Measurements from ENCODE around the gene GALNT13. TPM values are rescaled to one million over a fixed set of nuclear protein-coding genes. Genes with fewer than 3 reads are reported as not detected.

Gene GALNT13
- polyA plus RNA-seq, 4 donors: 2.2 to 6.7 (median 2.7) TPM

DNA sequence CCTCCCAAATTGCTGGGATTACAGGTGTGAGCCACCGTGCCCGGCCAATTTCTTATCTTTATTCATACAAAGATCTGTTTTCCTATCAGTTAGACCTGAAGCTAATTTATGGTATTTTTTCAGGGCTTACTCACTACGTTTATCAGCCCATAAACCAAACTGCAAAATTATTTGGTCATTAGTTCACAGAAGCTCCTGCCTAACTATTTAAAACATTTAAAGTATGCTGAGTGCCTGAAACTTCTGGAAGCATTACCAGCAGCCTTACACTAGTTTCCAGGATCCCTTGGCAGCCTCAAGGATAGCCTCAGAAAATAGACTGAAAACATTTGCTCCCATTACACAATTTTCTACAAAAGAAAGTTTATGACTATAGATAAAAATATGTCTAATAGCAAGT lies 68.8 kb downstream of the GALNT13 start:
- no peak for DNase-seq (ENCODE audit: low read depth in 4 of 4, low spot score in 3 of 4)

DNA sequence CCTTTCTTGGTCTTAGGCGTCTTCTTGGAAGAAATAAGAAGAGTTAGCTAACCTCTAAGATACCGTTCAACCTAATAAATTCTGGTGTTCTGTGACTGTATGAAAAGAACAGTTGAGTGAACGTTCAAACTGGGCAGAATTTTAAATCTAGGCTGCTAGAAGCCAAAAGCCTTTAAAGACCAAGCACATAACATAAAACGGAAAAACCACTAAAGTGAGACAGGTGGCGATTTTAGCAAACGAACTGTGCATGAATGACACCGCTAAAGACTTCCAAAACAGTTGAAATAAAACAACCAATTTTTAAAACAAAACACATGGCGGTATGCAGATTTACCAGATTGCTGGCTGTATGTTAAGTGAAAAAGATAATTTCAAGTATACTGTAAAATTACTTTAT lies 73.1 kb downstream of the GALNT13 start:
- no peak for DNase-seq (ENCODE audit: low read depth in 4 of 4, low spot score in 3 of 4)

DNA sequence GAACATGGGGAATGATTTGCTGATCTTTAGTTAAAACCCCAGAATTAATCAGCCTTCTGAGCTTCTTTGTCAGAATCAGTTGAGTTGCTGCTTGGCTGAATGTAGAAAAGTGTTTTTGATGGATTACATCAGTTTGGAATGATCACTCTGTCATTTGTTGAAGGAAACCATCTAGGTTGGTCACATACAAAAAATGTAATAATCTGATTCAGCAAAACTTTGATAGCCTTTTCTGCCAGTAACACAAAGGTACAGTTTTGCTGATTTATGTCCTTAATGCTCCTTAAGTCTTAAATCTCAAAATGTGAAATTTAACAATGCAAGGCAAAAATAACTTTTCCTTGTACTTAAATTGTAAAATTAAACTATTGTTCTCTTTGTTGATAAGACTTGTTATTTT lies 74.3 kb downstream of the GALNT13 start:
- no peak for DNase-seq (ENCODE audit: low read depth in 4 of 4, low spot score in 3 of 4)

DNA sequence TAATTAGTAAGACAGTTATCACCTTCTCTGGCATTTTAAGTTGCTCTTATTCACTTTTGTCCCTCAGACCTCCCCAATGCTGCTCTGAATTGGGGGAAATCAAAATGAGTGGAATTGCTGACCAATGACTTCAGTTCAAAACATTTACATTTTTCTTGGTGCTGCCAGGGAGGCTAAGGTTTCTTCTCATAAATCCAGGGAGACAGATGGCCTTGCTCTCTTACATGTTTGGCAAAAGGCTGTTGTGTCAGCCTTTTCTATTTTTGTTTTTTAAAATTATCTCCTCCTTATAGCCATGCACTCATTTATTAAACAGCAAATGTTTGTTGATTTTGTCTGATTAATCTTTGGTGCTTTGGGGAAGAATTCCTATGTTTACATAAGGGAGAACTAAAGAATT lies 82.0 kb downstream of the GALNT13 start:
- no peak for DNase-seq (ENCODE audit: low read depth in 4 of 4, low spot score in 3 of 4)

DNA sequence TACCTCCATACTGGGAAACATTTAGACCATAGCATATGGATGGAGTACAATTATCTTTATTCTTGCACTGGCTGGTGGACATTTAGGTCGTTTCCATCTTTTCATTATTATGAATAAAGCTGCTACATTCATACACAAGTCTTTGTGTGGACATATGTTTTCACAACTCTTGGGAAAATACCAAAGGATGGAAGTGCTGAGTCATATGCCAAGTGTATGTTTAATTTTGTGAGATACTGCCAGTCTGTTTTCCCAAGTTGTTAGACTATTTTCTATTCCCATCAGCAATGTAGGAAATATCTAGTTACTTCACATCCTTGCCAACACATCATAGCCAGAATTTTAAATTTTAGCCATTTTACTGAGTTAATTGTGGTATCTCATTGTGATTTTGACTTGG lies 91.5 kb downstream of the GALNT13 start:
- DNase-seq (ENCODE audit: low read depth in 4 of 4, low spot score in 3 of 4): no peak

DNA sequence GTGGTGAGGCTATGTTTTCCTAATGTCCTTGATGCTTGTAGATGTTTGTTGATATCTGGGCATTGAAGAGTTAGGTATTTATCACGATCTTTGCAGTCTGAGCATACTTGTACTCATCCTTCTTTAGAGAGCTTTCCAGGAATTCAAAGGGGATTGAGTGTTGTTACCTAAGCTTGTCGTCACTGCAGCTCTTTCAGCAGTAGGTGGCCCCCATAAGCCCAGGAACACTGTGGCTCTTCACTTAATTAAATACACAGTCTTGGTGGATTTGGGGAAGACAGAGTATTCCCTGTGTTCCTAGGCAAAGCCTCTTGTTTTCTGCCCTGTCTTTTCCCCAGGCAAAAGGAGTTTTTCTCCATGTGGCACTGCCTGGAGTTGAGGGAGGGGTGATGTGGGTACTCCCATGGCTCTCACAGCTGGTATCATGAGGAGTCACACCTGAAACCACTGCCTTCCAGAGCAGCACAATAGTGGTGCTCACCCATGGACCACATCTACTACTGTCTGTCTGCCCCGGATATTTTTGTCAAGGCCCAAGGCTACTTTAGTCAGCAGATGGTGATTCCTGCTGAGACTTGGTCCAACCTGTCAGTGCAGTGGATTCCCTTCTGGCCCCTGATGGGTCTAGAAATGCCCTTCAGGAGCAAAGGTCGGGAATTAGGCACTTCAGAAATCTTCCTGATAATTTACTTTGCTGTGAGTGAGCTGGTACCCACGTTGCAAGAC lies 95.7 kb downstream of the GALNT13 start:
- DNase-seq (ENCODE audit: low read depth in 4 of 4, low spot score in 3 of 4): no peak

DNA sequence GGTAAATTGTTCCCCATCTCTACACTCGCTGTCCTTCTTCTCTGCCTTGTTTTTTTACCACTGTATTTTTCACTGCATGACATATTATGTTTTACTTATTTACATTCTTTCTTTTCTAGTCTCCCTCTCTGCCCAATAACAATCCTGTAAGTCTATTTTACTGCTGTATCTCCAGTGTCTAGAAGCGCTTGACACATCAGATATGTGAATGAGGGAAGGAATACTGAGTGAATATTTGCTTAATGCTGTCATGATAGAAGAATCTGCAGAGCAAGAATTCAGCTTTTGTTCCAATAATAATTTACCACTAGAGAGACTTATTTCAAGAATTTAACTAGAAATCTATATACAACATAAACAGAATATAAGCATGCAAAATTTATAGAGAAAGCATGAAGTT lies 99.5 kb downstream of the GALNT13 start:
- DNase-seq (ENCODE audit: low read depth in 4 of 4, low spot score in 3 of 4): no peak

DNA sequence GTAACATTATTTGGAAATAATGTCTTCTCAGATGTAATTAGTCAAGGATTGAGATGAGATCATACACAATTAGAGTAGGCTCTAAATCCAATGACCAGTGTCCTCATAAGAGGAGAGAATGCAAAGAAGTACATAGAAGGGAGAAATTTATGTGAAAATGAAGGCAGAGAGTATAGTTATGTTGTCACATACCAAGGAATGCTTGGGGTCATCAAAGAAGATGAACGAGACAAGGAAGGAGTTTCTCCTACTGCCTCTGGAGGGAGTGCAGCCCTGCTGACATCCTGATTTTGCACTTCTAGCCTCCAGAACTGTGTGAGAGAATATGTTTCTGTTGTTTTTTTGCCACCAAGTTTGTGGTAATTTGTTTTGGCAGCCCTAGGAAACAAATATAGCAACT lies 100.1 kb downstream of the GALNT13 start:
- DNase-seq (ENCODE audit: low read depth in 4 of 4, low spot score in 3 of 4): no peak

DNA sequence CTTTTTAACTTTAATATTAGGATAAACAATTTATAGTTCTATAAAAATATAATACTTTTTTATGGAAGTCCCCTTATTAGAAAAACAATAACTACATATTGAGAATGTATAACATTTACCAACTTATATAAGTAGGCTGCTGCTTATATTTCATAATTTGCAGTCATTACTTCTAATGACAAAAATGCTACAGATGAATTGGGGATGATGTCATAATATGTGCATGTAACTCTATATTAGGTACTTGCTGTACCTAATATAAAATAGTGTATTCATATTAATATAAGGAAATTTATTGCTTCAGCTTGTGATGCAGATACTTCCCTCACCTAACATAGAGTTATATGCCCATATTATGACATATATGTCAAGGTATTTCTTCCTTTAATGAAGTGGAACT lies 100.7 kb downstream of the GALNT13 start:
- no peak for DNase-seq (ENCODE audit: low read depth in 4 of 4, low spot score in 3 of 4)

DNA sequence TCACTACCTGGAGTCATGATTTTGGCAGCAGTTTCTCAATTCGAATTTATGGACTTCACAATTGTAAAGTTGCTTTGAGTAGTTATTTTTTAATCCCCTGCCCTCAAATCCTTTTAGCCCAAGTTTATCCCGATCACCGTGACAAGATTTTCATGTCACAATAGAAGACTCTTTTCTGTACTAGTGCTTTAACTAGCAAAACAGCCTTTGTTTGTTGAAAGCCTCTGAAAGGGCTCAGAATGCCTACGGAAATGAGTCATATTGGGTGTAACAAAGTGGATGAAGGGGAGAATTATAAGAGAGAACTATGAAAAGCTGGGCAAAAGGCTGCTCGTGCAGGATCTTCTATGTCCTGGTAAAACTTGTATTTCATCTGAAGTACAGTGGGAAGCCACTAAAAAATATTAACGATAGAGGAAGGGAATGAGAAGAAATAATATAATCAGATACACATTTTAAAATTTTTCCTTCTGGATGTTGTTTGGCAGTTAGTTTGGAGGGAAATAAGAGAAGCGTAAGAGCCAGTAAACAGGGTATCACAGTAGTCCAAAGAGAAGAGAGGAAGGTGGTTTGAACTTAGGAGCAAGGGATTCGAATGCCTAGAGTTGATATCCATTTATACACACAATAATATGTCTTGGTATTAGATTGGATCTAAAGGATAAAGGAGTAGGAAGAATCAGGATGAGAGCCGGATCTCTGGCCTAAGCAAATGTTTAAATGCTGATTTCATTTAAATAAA lies 114.9 kb downstream of the GALNT13 start:
- DNase-seq (ENCODE audit: low read depth in 4 of 4, low spot score in 3 of 4): no peak

DNA sequence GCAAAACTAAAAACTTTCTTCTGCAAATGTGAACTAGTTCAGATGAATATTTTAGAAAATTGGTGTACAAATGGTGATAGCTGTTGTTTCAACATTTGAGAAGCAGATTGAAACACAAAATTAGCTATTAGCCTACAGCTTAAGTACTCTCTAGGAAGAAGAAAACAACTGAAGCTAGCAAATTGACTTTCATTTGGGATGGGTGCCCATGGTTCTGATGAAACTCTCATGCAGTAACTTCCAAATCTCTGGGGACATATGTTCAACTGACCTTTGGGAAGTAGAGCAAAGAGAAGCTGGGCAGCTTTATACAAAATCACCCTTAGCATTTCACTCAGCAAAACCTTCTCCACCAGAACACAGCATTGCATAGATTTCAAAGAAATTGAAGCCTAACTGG lies 119.0 kb downstream of the GALNT13 start:
- DNase-seq (ENCODE audit: low read depth in 4 of 4, low spot score in 3 of 4): no peak

DNA sequence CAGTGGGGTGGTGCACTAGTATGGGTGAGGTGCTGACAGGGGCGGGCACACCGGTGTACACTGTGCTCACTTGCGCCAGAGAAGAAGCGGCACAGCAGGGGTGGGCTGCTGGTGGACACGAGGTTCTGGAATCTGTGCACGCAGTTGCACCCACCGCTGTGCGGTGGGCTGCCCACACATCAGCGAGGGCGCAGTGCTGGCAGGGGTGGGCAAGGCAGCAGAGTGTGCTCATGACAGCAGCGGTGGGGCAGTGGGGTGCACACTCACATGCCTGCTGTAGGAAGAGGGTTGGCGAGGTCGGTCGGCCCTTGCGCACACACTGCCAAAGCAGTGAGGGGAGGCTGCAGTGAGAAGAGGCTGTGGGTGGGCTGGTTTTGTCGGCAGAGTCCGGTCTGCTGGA lies 141.8 kb downstream of the GALNT13 start:
- DNase-seq (ENCODE audit: low read depth in 4 of 4, low spot score in 3 of 4): no peak

DNA sequence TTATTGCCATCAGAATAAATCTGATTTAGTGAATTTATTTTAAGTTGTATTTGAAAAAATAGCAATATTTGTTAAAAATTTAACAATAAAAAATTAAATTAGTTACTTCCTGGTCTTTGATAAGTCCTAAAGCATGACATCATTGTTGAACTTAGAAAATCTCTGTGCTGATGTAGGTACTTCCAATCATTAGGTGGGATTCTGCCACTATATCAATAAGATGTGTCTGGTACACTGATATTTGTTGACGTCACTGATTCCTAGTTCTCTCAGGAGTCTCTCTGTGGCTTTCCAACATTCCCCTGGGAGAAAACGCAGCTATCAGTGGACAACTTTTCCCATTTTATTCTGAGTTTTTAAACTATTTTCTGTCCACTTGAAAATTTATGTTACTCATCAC lies 143.5 kb downstream of the GALNT13 start:
- DNase-seq (ENCODE audit: low read depth in 4 of 4, low spot score in 3 of 4): no peak

DNA sequence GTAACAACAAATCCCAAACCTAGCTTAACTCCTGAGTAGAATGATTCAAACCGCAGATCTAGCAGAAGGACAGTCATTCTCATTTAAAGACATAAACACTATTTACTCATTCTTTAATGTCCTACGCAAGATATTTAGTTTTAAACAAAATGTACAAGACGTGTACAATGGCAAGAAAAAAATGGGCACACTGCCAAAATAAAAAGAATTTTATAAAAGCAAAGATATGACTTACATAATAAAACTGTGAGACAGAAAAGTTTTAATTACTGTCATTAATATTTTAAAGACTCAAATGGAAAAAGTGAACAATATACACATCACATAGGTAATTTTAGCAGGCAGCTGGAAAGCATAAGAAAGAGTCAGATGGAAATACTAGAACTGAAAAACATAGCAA lies 157.8 kb downstream of the GALNT13 start:
- no peak for DNase-seq (ENCODE audit: low read depth in 4 of 4, low spot score in 3 of 4)

DNA sequence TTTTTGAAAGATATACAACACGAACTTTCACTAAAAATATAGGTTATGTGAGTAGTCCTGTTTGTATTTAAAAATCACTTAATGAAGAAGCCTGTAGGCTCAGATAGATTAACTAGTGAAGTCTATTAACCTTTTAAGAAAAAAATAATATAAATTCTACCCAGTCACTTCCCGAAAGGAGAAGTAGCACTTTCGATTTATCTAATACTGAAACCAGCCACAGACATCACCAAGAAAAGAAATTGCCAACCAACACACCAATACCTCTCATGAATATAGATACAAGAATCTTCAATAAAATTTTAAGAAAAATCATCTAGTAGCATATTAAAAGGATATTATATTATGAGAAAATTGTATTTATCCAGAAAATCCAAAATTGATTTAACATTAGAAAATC lies 160.5 kb downstream of the GALNT13 start:
- DNase-seq (ENCODE audit: low read depth in 4 of 4, low spot score in 3 of 4): no peak

DNA sequence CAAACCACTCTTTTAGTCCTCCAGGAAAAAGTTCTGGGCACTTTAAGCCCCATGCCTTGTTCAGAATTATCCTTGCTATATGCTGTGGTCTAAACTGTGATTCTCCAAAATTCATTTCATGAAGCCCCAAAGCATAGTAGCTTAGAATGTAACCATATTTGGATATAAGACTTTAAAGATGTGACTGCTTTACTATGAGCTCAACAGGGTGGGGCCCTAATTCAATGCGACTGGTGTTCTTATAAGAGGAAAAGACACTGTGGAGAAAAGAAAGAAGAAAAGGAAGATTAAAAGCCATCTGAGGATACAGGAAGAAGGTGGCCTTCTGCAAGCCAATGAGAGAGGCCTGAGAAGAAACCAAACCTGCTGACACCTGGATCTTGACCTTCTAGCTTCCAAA lies 174.8 kb downstream of the GALNT13 start:
- DNase-seq (ENCODE audit: low read depth in 4 of 4, low spot score in 3 of 4): no peak

DNA sequence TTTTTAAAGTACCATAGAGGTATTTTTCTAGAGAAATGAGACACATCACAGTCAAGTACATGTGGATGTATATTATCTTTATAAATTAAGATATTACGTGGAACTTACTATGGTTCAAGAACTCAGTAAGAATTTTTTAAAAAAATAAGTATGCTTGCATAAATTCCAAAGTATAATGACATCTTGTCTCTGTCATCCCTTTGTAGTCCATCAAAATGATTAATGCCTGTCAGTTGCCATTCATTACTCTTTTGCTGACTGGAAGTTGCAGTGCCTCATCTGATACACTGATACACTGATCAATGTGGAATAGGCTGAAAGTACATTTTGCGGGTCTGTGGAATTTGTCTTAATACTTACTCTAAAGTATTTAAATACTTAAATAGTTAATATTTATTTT lies 177.2 kb downstream of the GALNT13 start:
- DNase-seq (ENCODE audit: low read depth in 4 of 4, low spot score in 3 of 4): no peak

DNA sequence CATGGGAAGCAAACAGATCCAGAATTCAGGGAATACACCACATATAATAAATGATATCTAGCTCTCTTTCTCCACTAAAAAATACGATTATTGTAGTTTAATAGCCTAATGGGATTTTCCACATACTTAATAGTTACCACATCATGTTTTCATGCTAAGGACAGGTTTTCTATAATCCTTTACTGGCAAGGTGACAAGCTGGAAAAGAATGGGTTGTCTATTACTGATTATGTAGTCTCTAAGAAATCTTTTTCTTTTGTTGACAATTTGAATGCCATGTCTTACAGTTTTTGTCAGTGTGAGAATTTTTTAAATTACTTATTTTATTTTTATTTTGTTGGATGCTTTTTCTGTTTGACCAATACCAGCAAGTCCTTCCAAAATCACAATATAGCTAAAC lies 177.8 kb downstream of the GALNT13 start:
- DNase-seq (ENCODE audit: low read depth in 4 of 4, low spot score in 3 of 4): no peak

DNA sequence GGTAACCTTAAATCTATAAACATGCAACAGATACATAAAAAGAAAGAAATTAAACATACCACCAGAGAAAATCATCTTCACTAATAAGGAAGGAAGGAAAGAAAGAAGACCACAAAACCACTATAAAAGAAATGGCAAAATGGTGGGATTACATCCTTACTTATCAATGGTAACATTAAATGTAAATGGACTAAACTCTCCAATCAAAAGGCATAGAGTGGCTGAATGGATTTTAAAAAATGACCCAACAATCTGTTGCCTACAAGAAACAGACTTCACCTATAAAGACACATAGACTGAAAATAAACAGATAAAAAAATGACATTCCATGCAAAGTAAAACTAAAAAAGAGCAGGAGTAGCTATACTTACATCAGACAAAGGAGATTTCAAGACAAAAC lies 195.4 kb downstream of the GALNT13 start:
- no peak for DNase-seq (ENCODE audit: low read depth in 4 of 4, low spot score in 3 of 4)

DNA sequence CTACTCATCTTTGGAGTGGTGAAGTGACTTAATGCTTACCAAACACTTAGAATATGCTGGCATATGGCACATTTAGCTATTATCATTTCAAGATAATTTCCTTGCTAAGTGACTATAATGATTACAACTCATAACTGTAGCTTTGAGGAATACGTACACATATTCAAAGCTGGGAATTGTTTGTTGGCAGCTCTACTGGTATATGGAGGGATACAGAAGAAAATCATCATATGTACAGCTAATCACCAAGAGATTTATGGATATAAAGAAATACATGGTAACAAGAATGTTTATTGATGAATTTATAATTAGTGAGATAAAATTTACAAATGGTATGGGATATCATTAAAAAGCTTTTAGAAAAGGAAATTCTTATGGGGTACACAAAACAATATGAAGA lies 207.2 kb downstream of the GALNT13 start:
- no peak for DNase-seq (ENCODE audit: low read depth in 4 of 4, low spot score in 3 of 4)

DNA sequence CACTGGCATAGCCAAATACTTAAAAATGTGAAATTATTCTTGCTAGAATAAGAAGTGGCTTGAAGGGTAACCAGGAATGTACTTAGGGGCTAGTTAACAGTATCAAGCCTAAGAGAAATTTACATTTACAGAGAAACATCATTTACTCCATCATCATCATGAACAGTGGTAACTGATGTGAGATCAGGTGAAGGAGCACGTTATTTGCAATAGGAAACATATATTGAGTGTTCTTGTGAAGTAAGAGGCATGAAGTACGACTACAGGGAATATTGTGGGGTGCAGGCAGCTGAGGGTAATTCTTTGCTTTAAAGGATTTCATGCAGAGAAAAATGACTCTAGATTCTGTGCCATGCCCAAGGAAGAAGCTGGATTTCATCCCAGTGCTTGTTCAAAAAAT lies 220.8 kb downstream of the GALNT13 start:
- DNase-seq (ENCODE audit: low read depth in 4 of 4, low spot score in 3 of 4): no peak

DNA sequence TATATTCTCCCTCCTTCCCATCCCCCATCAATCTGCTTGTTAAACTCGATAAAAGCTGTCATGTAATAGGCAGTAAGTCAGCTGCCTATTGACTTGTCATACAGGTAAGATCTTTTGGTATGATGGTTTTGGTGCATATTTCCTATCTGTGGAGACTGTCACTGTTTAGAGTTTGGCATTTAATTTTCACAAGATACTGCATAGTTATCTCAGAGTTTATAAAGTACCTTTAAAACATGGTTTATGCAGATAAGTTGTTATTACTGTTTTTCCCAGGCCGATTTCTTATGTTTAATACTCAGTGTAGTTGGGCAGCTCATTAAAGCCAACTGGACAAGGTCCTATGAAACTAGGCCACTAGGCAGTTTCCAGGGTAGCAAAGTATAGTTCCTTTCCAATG lies 222.1 kb downstream of the GALNT13 start:
- no peak for DNase-seq (ENCODE audit: low read depth in 4 of 4, low spot score in 3 of 4)
